ENCODE measurements around the gene SLC22A12. TPM values are rescaled to one million over a fixed set of nuclear protein-coding genes. Genes with fewer than 3 reads are reported as not detected.
"Not testable (repeated sequence)": the region's sequence is repeated elsewhere in the genome, so short reads cannot be mapped to it uniquely, and the experiment has no call there.

SLC22A12 gene
- total and polyA plus RNA-seq, 2 experiments from 2014 or later = not detected

GRCh38 chr11:64560941-64561340 is 30.1 kb upstream of the SLC22A12 start:
- H3K36me3 ChIP-seq = no peaks in the 10 kb centered on the region
- no peak for TF ChIP-seq CTCF (IDR thresholded peaks at IDR 0.05; ENCODE audit: low read depth, low read length)
- no peaks in the 10 kb centered on the region for H3K27me3 ChIP-seq
- no peak overlapping the region for H3K27ac ChIP-seq
- DNase-seq (ENCODE audit: low read depth in 1 of 2, low spot score in 1 of 2) = no peak
- no peak overlapping the region for H3K4me3 ChIP-seq
- H3K9me3 ChIP-seq (ENCODE audit: low read depth) = no peaks in the 10 kb centered on the region
- peaks cover 2% of the 10 kb centered on the region for H3K4me1 ChIP-seq (ENCODE audit: low read depth)

DNA sequence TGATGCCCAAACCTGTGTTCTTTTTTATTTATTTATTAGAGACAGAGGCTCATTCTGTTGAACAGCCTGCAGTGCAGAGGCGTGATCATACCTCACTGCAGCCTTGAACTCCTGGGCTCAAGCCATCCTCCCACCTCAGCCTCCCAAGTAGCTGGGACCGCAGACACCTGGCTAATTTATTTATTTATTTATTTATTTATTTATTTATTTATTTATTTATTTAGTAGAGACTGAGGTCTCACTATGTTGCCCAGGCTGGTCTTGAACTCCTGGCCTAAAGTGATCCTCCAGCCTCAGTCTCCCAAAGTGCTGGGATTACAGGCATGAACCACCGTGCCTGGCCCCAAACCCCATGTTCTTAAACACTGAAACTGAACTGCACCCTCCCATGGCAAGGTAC is 29.6 kb upstream of the SLC22A12 start:
- not testable (repeated sequence) for H3K27me3 ChIP-seq; DNase-seq (ENCODE audit: low read depth in 1 of 2, low spot score in 1 of 2); H3K27ac ChIP-seq; H3K4me3 ChIP-seq; H3K4me1 ChIP-seq (ENCODE audit: low read depth); H3K36me3 ChIP-seq; H3K9me3 ChIP-seq (ENCODE audit: low read depth)

DNA sequence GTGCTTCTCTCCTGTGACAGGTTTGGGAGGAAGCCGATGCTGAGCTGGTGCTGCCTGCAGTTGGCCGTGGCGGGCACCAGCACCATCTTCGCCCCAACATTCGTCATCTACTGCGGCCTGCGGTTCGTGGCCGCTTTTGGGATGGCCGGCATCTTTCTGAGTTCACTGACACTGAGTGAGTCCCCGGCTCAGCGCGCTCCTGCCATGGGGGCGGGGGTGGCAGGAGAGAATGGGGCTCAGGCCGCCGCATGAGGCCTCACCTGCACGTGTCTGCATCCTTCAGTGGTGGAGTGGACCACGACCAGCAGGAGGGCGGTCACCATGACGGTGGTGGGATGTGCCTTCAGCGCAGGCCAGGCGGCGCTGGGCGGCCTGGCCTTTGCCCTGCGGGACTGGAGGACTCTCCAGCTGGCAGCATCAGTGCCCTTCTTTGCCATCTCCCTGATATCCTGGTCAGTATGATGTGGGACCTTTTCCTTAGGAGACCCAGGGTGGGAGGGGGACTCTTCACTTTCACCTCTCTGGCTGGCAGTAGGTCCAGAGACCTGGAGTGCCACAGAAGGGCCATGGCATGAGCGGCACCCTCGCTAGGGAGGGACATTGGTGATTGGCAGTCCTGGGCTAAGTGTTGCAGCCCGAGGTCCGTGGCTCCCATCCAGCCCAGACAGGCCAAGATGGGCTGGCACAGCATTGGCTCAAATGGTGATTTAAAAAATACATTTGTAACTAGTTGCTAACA is 28.9 kb upstream of the SLC22A12 start:
- no peaks in the 10 kb centered on the region for H3K36me3 ChIP-seq
- no peak for TF ChIP-seq CTCF (IDR thresholded peaks at IDR 0.05; ENCODE audit: low read depth, low read length)

GRCh38 chr11:64562723-64563351 is 28.2 kb upstream of the SLC22A12 start:
- no peaks in the 10 kb centered on the region for H3K27me3 ChIP-seq
- peaks cover 14% of the 10 kb centered on the region for H3K4me1 ChIP-seq (ENCODE audit: low read depth)
- no peak for DNase-seq (ENCODE audit: low read depth in 1 of 2, low spot score in 1 of 2)
- H3K36me3 ChIP-seq = no peaks in the 10 kb centered on the region
- no peak for TF ChIP-seq CTCF (IDR thresholded peaks at IDR 0.05; ENCODE audit: low read depth, low read length)
- H3K9me3 ChIP-seq (ENCODE audit: low read depth) = no peaks in the 10 kb centered on the region
- no peak overlapping the region for H3K27ac ChIP-seq
- H3K4me3 ChIP-seq = no peak overlapping the region

More for the DNA sequence above, 28.9 kb upstream of the SLC22A12 start:
- H3K27ac ChIP-seq = no peak overlapping the region
- H3K9me3 ChIP-seq (ENCODE audit: low read depth) = no peaks in the 10 kb centered on the region
- H3K4me1 ChIP-seq (ENCODE audit: low read depth) = peaks cover 12% of the 10 kb centered on the region
- no peaks in the 10 kb centered on the region for H3K27me3 ChIP-seq
- DNase-seq (ENCODE audit: low read depth in 1 of 2, low spot score in 1 of 2) = no peak
- no peak overlapping the region for H3K4me3 ChIP-seq

- Histone ChIP-seq H3K4me1 (ENCODE audit: low read depth) (peaks cover 14% of the 10 kb centered on the region), H3K27ac (no peak overlapping the region), H3K36me3 (no peaks in the 10 kb centered on the region), H3K27me3 (no peaks in the 10 kb centered on the region), H3K9me3 (ENCODE audit: low read depth) (no peaks in the 10 kb centered on the region), H3K4me3 (no peak overlapping the region)
- DNase-seq (ENCODE audit: low read depth in 1 of 2, low spot score in 1 of 2) = no peak
- TF ChIP-seq CTCF (IDR thresholded peaks at IDR 0.05; ENCODE audit: low read depth, low read length) = no peak
Measured at GRCh38 chr11:64563966-64564365, 27.1 kb upstream of the SLC22A12 start.

DNA sequence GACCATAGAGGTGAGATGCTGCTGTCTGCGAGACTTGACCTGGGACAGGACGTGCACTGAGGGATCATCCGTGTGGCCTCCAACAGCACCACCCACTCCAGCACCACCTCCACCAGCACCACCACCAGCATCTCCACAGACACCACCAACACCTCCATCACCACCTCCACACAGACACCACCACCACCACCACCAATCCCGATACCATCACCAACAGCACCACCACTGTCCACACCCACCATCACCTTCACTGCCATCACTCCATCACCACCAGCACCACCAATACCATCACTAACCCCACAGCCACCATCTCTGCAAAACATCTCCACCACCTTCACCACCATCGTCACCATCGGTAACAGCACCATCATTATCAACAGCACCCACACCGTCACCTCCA is 26.6 kb upstream of the SLC22A12 start:
- DNase-seq (ENCODE audit: low read depth in 1 of 2, low spot score in 1 of 2) = no peak
- Histone ChIP-seq H3K27me3 (no peaks in the 10 kb centered on the region), H3K27ac (no peak overlapping the region), H3K36me3 (no peaks in the 10 kb centered on the region), H3K9me3 (ENCODE audit: low read depth) (no peaks in the 10 kb centered on the region), H3K4me3 (no peak overlapping the region), H3K4me1 (ENCODE audit: low read depth) (peaks cover 14% of the 10 kb centered on the region)
- TF ChIP-seq CTCF (IDR thresholded peaks at IDR 0.05; ENCODE audit: low read depth, low read length) = no peak

All from cardiac muscle cell (in vitro differentiated cells and primary cell).